Coronary artery (tissue), 2 donors: Measurements from ENCODE around the gene ARHGEF1.
"Not testable (repeated sequence)": the region's sequence is repeated elsewhere in the genome, so short reads cannot be mapped to it uniquely, and the experiment has no call there.

Source experiments
- DNase-seq: peaks from one replicate; pipeline ENCODE4 v3.0.0-alpha.2; 2017; ENCODE audit warnings: low spot score
- H3K27ac ChIP-seq, 2 donors: fragments of 200-600 bp; sonication (generic); one replicate each; pipeline ENCODE4 v1.5.1; 2016 to 2019
- H3K4me3 ChIP-seq: fragments of 200-600 bp; sonication (generic); 2 replicates; pipeline ENCODE4 v1.5.1; 2016; ENCODE audit warnings: mild to moderate bottlenecking, moderate library complexity
- CTCF ChIP-seq: fragments of 200-600 bp; sonication (generic); IDR thresholded peaks from one replicate; pipeline ENCODE4 v1.5.1; 2019; ENCODE audit warnings: antibody characterized with exemption

Gene ARHGEF1

GRCh38 chr19:41910992-41911888, 28.3 kb downstream of the ARHGEF1 start:
- Histone ChIP-seq H3K27ac (no peak overlapping the region), H3K4me3 (no peak overlapping the region)
- no peak for TF ChIP-seq CTCF
- DNase-seq: no peak

GRCh38 chr19:41911889-41912731, 29.1 kb downstream of the ARHGEF1 start:
- no peak overlapping the region for H3K27ac ChIP-seq
- DNase-seq: no peak
- H3K4me3 ChIP-seq: no peak overlapping the region
- no peak for TF ChIP-seq CTCF

- no peak overlapping the region for H3K4me3 ChIP-seq
Measured at GRCh38 chr19:41912899-41913537, 30.0 kb downstream of the ARHGEF1 start.

GRCh38 chr19:41913538-41914423, 30.8 kb downstream of the ARHGEF1 start:
- no peak for TF ChIP-seq CTCF
- no peak overlapping the region for H3K27ac ChIP-seq
- H3K4me3 ChIP-seq: no peak overlapping the region
- no peak for DNase-seq

More at GRCh38 chr19:41912899-41913537, 30.0 kb downstream of the ARHGEF1 start:
- DNase-seq: no peak
- TF ChIP-seq CTCF: no peak
- H3K27ac ChIP-seq: no peak overlapping the region

- H3K27ac ChIP-seq, DNase-seq, H3K4me3 ChIP-seq: not testable (repeated sequence)
Measured at GRCh38 chr19:41914424-41914834, 31.4 kb downstream of the ARHGEF1 start.

GRCh38 chr19:41915021-41915775, 32.2 kb downstream of the ARHGEF1 start:
- Histone ChIP-seq H3K4me3 (no peak overlapping the region), H3K27ac (no peak overlapping the region)
- DNase-seq: no peak
- TF ChIP-seq CTCF: no peak
